CD14-positive monocyte (primary cell): Measurements from ENCODE around the gene TTC28. TPM values are rescaled to one million over a fixed set of nuclear protein-coding genes. Genes with fewer than 3 reads are reported as not detected.

Experiments
- DNase-seq, 3 donors: peaks; one replicate each; pipeline ENCODE4 v3.0.0-alpha.2; 2011 to 2022
- H2AFZ ChIP-seq: 2 replicates; pipeline ENCODE4 v1.6.0; 2012; ENCODE audit warnings: mild to moderate bottlenecking, low read depth, low read length, inconsistent platforms; ENCODE audit not compliant: insufficient read depth, poor library complexity, severe bottlenecking
- H3K27ac ChIP-seq, 2 donors: 1 replicate in 1 of 2; 2 replicates in 1 of 2; pipeline ENCODE4 v1.5.1; 2012 to 2013; ENCODE audit warnings: low read length in 2 of 2, control low read depth in 1 of 2, inconsistent platforms in 1 of 2, low read depth in 1 of 2, mild to moderate bottlenecking in 1 of 2
- H3K27me3 ChIP-seq, 2 donors: one replicate each; pipeline versions ENCODE4 v1.6.0 to v1.6.1; 2011 to 2013; ENCODE audit warnings: low read length in 2 of 2; ENCODE audit not compliant: control insufficient read depth in 2 of 2, insufficient read depth in 2 of 2
- H3K36me3 ChIP-seq, 2 donors: replicated peaks in 1 of 2; 1 replicate in 1 of 2; 2 replicates in 1 of 2; pipeline versions ENCODE4 v1.5.1 to v1.6.1; 2012 to 2013; ENCODE audit warnings: low read length in 2 of 2, control low read depth in 1 of 2, inconsistent platforms in 1 of 2, mild to moderate bottlenecking in 1 of 2; ENCODE audit not compliant: insufficient read depth in 2 of 2, control insufficient read depth in 1 of 2
- H3K4me1 ChIP-seq, 2 donors: 1 replicate in 1 of 2; 2 replicates in 1 of 2; pipeline versions ENCODE4 v1.5.1 to v1.6.1; 2012 to 2013; ENCODE audit warnings: low read length in 2 of 2, control low read depth in 1 of 2, inconsistent platforms in 1 of 2, mild to moderate bottlenecking in 1 of 2, moderate library complexity in 1 of 2; ENCODE audit not compliant: insufficient read depth in 2 of 2, control insufficient read depth in 1 of 2
- H3K4me2 ChIP-seq: replicated peaks from 2 replicates; pipeline ENCODE3; 2012; ENCODE audit warnings: low read length, moderate library complexity, mild to moderate bottlenecking; ENCODE audit not compliant: poor library complexity, severe bottlenecking; ENCODE audit errors: extremely low read depth
- H3K4me3 ChIP-seq, 3 experiments: fragments of 200-600 bp in 1 of 3; sonication (generic) in 1 of 3; replicated peaks in 1 of 3; 1 replicate in 2 of 3; 2 replicates in 1 of 3; pipeline ENCODE4 v1.5.1; 2011 to 2013; ENCODE audit warnings: low read length in 3 of 3, mild to moderate bottlenecking in 3 of 3, control low read depth in 2 of 3, low read depth in 2 of 3, inconsistent platforms in 1 of 3, moderate library complexity in 1 of 3
- H3K79me2 ChIP-seq: 2 replicates; pipeline ENCODE4 v1.6.0; 2012; ENCODE audit warnings: mild to moderate bottlenecking, control low read depth, inconsistent platforms, low read length, moderate library complexity; ENCODE audit not compliant: insufficient read depth
- H3K9ac ChIP-seq: 2 replicates; pipeline ENCODE4 v1.6.0; 2017; ENCODE audit warnings: low read length, mild to moderate bottlenecking; ENCODE audit not compliant: insufficient read depth, poor library complexity, severe bottlenecking
- H3K9me3 ChIP-seq, 2 donors: replicated peaks in 1 of 2; 1 replicate in 1 of 2; 2 replicates in 1 of 2; pipeline versions ENCODE4 v1.5.1 to v1.6.1; 2012 to 2013; ENCODE audit warnings: low read length in 2 of 2, control low read depth in 1 of 2; ENCODE audit not compliant: control insufficient read depth in 1 of 2, insufficient read depth in 1 of 2
- H4K20me1 ChIP-seq: 2 replicates; pipeline ENCODE4 v1.6.0; 2012; ENCODE audit warnings: mild to moderate bottlenecking, low read length, control low read depth, moderate library complexity; ENCODE audit not compliant: insufficient read depth
- H3K27ac Mint-ChIP-seq, 7 donors: one replicate each; pipeline ENCODE4 v1.8.0; 2020; ENCODE audit warnings: mild to moderate bottlenecking in 7 of 7, mixed read lengths in 7 of 7, moderate library complexity in 6 of 7, inconsistent platforms in 2 of 7
- H3K27me3 Mint-ChIP-seq, 3 donors: one replicate each; pipeline ENCODE4 v1.8.0; 2021 to 2022; ENCODE audit warnings: low read depth in 3 of 3, mild to moderate bottlenecking in 3 of 3, mixed read lengths in 3 of 3, moderate library complexity in 3 of 3, inconsistent platforms in 1 of 3
- H3K36me3 Mint-ChIP-seq, 2 donors: one replicate each; pipeline ENCODE4 v1.8.0; 2020; ENCODE audit warnings: mixed read lengths in 2 of 2, inconsistent platforms in 1 of 2, mild to moderate bottlenecking in 1 of 2
- H3K4me1 Mint-ChIP-seq: one replicate; pipeline ENCODE4 v1.8.0; 2020; ENCODE audit warnings: mild to moderate bottlenecking, mixed read lengths
- H3K4me3 Mint-ChIP-seq, 2 donors: one replicate each; pipeline ENCODE4 v1.8.0; 2020; ENCODE audit warnings: mild to moderate bottlenecking in 2 of 2, mixed read lengths in 2 of 2, moderate library complexity in 1 of 2
- H3K9me3 Mint-ChIP-seq, 7 donors: one replicate each; pipeline ENCODE4 v1.8.0; 2020 to 2022; ENCODE audit warnings: mixed read lengths in 7 of 7, mild to moderate bottlenecking in 6 of 7, moderate library complexity in 6 of 7, inconsistent platforms in 2 of 7
- CTCF ChIP-seq: fragments of 200-600 bp; IDR thresholded peaks from one replicate; pipeline ENCODE4 v1.8.0; 2022; ENCODE audit warnings: antibody characterized with exemption, mild to moderate bottlenecking
- WGBS: methylation state at CpG from one replicate; pipeline ENCODE4 v1.1.5; 2013; ENCODE audit warnings: missing lambda C conversion rate; ENCODE audit not compliant: insufficient coverage; 5-methylcytosine and 5-hydroxymethylcytosine counted together
- intact Hi-C, 2 donors: fragments of 100-400 bp; cut with micrococcal nuclease; formaldehyde crosslinking; loops; one replicate each; pipeline versions ENCODE4 v1.15.0 to v1.15.1; 2023
- polyA plus RNA-seq, 3 donors: library from polyadenylated mRNA; depleted of rRNA in 1 of 3; unstranded in 2 of 3; stranded (reverse) in 1 of 3; fragments of 300-500 nt in 2 of 3; fragments of >200 nt in 1 of 3; fragmentation: Illumina TruSeq in 2 of 3; gene quantifications; 1 replicate in 2 of 3; 2 replicates in 1 of 3; pipeline ENCODE4 v1.2.3, GENCODE V29; 2012 to 2021

TTC28 gene
- polyA plus RNA-seq, 3 donors: 0.24 to 0.61 TPM; not detected in 1

- DNase-seq: no peak
- Histone ChIP-seq H3K27me3 (no peaks in the 10 kb centered on the region), H3K9me3 (no peaks in the 10 kb centered on the region), H3K9ac (no peak overlapping the region), H3K4me2 (no peak overlapping the region), H2AFZ (no peak overlapping the region), H3K4me1 (no peaks in the 10 kb centered on the region), H3K4me3 (no peak overlapping the region), H3K36me3 (no peaks in the 10 kb centered on the region), H3K79me2 (no peaks in the 10 kb centered on the region), H3K27ac (no peak overlapping the region), H4K20me1 (no peaks in the 10 kb centered on the region)
- 97% methylated on average over 11 of the region's 15 CpGs for WGBS
- intact Hi-C loops: no loop called here
- Mint-ChIP-seq H3K27me3 (peaks cover 0 to 1% (median 0%) of the 10 kb centered on the region in 3 donors), H3K4me3 (no peak overlapping the region), H3K27ac (peak overlapping the region in 1 of 7 donors; percentile 33), H3K9me3 (peaks cover 0 to 3% (median 0%) of the 10 kb centered on the region in 7 donors), H3K4me1 (peaks cover 2% of the 10 kb centered on the region), H3K36me3 (peaks cover 0 to 2% of the 10 kb centered on the region in 2 donors)
- no peak for TF ChIP-seq CTCF
Observed at GRCh38 chr22:27983361-27983791, 696.3 kb downstream of the TTC28 start.

GRCh38 chr22:27982630-27983180, 696.9 kb downstream of the TTC28 start:
- H3K27ac Mint-ChIP-seq: no peak overlapping the region
- TF ChIP-seq CTCF: no peak
- peaks cover under 1 to 2% of the 10 kb centered on the region in 2 donors for H3K36me3 Mint-ChIP-seq
- Histone ChIP-seq H4K20me1 (no peaks in the 10 kb centered on the region), H3K36me3 (no peaks in the 10 kb centered on the region), H3K79me2 (no peaks in the 10 kb centered on the region), H3K4me1 (no peaks in the 10 kb centered on the region), H3K9me3 (no peaks in the 10 kb centered on the region), H3K4me2 (no peak overlapping the region), H3K27me3 (no peaks in the 10 kb centered on the region), H2AFZ (no peak overlapping the region), H3K9ac (no peak overlapping the region), H3K4me3 (no peak overlapping the region), H3K27ac (no peak overlapping the region)
- H3K4me3 Mint-ChIP-seq: no peak overlapping the region
- H3K27me3 Mint-ChIP-seq: peaks cover 0 to 1% (median 0%) of the 10 kb centered on the region in 3 donors
- intact Hi-C loops: no loop called here
- peaks cover 0 to 3% (median 0%) of the 10 kb centered on the region in 7 donors for H3K9me3 Mint-ChIP-seq
- DNase-seq: no peak
- H3K4me1 Mint-ChIP-seq: peaks cover 2% of the 10 kb centered on the region
- 96% methylated on average over 20 of the region's 20 CpGs for WGBS
